ENCODE data around the gene SLC26A4.

The SLC26A4 gene

GRCh38 chr7:107754642-107755041, 94.0 kb downstream of the SLC26A4 start:
- no peak for DNase-seq

GRCh38 chr7:107758667-107759066, 98.0 kb downstream of the SLC26A4 start:
- no peak for DNase-seq

DNA sequence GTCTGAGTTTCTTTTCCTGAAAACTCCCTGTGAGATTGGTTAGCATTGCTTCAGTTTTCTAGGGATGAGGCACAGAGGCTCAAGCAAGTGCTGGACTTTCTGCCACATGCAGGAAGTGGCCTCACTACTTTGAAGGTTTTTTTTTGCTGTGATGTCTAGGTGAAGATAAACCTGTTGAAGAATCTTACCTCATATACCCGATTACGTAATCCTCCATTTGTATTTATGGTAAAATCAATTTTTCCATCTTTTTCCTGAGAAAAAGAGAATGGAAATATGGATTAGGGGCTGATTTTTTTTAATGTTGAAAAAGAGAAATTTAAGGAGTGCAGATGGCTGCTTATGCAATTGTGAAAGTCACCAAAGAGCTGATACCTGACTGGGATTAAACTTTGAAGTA, 106.8 kb downstream of the SLC26A4 start:
- DNase-seq, result no peak
